DMS53 (cell line): ENCODE measurements around the gene SDHAF4.
"Not testable (repeated sequence)": the region's sequence is repeated elsewhere in the genome, so short reads cannot be mapped to it uniquely, and the experiment has no call there.

Experiments
- DNase-seq: peaks from one replicate; lab custom pipeline; 2025; lab: John Stamatoyannopoulos, UW

The SDHAF4 gene

GRCh38 chr6:70592391-70593117 lies 25.8 kb downstream of the SDHAF4 start:
- DNase-seq, result no peak

DNA sequence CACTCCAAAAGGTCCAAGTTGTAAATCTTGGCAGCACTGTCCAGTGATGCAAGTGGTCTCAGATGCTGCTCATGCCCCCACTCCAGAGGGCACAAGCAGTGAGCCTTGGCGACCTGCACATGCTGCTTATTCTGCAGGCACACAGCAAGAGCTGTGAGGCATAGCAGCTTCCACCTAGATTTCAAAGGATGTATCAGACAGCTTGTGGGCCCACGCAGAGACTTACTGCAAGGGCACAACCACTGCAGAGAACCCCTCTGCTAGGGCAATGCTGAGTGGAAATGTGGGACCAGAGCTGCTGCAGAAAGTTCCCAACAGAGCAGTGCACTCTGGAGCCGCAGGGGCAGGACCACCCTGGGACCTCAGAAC lies 26.4 kb downstream of the SDHAF4 start:
- no peak for DNase-seq

DNA sequence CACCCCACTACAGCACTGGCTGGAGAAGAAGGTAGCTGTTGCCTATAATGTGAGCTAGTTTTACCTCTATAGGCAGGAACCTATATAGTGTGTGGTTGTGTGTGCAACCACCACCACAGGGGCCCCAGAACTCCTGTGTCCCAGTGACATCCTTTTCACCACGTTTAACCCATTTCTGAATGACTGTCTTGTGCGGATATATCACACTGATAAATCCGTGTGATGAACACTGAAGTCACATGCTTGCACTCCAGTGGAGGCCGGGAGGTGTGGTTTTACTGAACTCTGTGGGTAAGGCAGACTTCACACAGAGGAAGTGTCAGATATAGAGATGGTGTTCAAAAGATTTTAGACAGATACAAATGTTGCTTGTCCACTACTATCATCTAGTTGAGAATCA lies 32.5 kb downstream of the SDHAF4 start:
- no peak for DNase-seq

DNA sequence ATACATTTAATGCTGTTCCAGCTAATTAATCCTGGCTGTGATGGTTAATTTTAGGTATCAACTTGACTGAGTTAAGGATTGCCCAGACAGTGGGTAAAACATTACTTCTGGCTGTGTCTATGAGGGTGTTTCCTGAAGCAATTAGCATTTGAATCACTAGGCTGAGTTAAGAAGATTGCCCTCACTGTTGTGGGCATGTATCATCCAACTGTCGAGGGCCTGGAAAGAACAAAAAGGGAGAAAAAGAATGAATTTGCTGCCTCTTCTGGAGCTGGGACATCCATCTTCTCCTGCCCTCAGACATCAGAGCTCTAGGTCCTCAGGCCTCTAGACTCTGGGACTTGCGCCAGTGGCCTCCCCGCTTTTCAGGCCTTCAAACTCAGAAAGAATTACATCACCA lies 34.3 kb downstream of the SDHAF4 start:
- no peak for DNase-seq

GRCh38 chr6:70604254-70604653 lies 37.5 kb downstream of the SDHAF4 start:
- DNase-seq, result no peak

GRCh38 chr6:70607371-70607770 lies 40.6 kb downstream of the SDHAF4 start:
- DNase-seq, result not testable (repeated sequence)

- not testable (repeated sequence) for DNase-seq
Observed at GRCh38 chr6:70609181-70609580, 42.5 kb downstream of the SDHAF4 start.

GRCh38 chr6:70616728-70617260 lies 50.1 kb downstream of the SDHAF4 start:
- DNase-seq, result no peak

DNA sequence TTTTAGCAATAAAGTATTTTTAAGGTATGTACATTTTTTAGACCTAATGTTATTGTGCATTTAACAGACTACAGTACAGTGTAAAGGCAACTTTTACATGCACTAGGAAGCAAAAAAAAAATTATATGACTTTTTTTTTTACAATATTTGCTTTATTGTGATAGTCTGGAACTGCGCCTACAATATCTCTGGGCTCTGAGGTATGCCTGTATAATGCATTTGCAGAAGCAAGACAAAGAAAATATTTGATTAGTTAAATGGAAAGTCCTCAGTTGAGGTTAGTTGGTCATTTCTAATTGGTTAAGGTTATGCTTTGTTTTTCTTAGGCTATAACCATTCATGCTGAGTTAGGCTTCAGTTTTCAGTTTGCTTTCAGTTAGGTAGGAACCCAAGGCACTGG lies 54.0 kb downstream of the SDHAF4 start:
- DNase-seq, result no peak

DNA sequence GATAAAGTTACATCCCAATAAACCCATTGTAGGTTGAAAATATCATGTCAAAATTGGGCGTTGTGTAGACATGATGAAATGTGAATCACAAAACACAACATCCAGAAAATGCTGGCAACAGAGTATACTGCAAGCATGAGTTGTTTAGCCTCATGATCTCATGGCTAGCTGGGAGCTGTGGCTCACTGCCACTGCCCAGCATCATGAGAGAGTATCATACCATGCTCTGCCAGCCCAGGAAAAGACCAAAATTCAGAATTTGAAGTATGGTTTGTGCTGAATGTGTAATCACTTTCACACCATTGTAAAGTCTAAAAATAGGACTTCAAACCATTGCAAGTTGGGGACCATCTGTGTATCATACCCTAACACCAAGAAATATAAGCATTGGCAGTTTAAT lies 55.7 kb downstream of the SDHAF4 start:
- peak; percentile 44 for DNase-seq

DNA sequence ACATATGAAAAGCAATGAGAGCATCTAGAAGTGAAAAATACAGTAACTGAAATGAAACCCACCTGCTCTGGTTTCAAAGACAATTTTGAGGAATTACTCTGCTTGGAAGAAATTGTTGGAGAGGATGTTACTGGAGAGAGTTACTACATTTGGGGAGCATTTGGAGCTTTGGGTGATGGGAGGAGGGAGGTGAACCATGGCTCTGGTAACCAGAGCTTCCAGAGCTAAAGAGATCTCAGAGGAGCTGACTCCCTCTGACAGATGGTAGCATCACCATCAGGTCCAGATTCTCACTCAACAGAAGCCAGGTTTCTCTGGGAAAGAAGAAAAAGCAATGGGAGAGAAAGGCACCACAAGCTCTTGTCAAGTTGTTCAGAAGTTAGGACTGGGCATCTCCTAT lies 58.7 kb downstream of the SDHAF4 start:
- no peak for DNase-seq

GRCh38 chr6:70627500-70628254 lies 60.9 kb downstream of the SDHAF4 start:
- DNase-seq, result no peak

DNA sequence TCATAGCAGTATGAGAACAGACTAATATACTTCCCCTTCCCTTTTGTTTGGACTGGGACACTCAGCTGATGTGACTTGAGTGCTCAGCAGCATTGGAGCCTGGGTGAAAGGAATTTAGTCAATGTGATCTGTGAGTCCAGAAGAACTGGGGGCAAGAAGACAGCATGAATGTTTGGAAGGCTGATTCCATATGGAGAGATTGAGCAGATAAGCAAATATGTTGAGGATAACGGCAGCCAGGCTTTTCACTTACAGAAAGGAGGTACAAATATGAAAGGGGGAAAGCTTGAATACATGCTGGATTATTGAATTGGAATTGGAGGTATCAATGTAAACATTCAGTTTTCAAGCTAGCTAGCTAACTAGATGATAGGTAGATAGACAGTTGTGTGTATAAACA lies 63.2 kb downstream of the SDHAF4 start:
- DNase-seq, result no peak

DNA sequence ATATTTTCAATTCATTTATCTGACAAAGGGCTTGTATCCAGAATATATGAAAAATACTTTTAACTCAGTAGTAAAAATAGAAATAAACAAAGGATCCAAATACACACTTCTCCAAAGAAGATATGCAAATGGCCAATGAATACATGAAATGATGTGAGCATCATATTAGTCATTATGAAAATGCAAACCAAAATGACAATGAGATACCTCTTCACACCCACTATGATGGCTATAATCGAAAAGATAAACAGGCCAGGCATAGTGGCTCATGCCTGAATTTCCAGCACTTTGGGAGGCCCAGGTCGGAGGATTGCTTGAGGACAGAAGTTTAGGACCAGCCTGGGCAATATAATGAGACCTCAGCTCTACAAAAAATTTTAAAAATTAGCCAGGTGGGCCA lies 67.1 kb downstream of the SDHAF4 start:
- no peak for DNase-seq

GRCh38 chr6:70636596-70636995 lies 69.9 kb downstream of the SDHAF4 start:
- no peak for DNase-seq

DNA sequence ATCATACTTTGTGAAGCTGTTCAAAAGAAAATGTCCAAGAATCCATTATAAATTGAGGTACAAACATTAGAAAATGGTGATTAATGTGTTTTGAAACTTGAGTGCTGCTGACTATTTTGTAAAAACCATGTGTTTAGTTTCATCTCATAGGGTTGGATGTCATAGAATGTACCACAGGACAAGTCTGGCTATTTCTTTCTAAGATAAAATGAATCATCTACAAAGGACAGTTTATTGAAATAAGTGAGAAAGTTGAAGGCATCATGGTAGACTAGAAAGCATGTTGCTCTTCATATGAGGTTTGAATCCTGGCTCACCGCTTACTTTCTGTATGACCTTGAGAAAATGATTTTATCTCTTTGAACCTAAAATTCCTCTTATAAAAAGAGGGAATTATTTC lies 71.7 kb downstream of the SDHAF4 start:
- no peak for DNase-seq
